HG03159 (cell line): ENCODE data around the gene HMGCL.
A peak's percentile ranks its signal among the peaks of the same experiment; 100 is the strongest.
"Not testable (repeated sequence)": the region's sequence is repeated elsewhere in the genome, so short reads cannot be mapped to it uniquely, and the experiment has no call there.

Experiments
- ATAC-seq: cut with Tn5 transposase; IDR thresholded peaks from one replicate; pipeline ENCODE4 v1.9.1; 2021; ENCODE audit warnings: mild to moderate bottlenecking, moderate library complexity; ENCODE audit not compliant: unreplicated experiment

Gene HMGCL

GRCh38 chr1:23827717-23828116 is 2.5 kb upstream of the HMGCL start:
- ATAC-seq, result no peak

DNA sequence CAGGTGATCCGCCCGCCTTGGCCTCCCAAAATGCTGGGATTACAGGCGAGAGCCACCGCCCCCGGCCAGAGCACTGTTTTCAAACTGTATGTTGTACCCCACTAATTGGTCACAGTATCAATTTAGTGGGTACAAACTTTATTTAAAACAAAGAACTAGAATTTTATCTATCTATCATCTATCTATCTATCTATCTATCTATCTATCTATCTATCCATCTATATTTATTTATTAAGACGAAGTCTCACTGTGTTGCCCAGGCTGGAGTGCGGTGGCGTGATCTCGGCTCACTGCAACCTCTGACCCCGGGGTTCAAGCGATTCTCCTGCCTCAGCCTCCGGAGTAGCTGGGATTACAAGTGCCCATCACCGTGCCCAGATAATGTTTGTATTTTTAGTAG is 1.4 kb upstream of the HMGCL start:
- ATAC-seq, result not testable (repeated sequence)

- ATAC-seq, result no peak
Observed at GRCh38 chr1:23825762-23826522, 713 bp upstream of the HMGCL start.

GRCh38 chr1:23824711-23825075 is 536 bp downstream of the HMGCL start:
- ATAC-seq, result no peak

DNA sequence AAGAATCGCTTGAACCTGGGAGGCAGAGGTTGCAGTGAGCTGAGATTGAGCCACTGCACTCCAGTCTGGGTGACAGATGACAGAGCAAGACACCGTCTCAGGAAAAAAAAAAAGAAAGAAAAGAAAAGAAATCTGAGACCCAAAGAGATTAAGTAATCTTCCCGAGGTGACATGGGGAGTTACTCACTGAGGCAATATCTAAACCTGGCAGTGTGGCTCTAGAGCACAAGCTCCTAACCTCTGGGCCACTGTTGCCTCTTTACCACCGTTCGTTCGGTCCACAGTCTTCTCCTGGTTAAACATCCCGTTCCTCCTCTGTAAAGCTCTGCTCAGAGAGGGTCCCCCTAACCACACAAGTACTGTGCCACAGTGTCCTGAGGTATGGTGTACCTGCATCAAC is 1.5 kb downstream of the HMGCL start:
- ATAC-seq, result no peak

GRCh38 chr1:23817633-23818032 is 7.6 kb downstream of the HMGCL start:
- ATAC-seq, result no peak

- no peak for ATAC-seq
Observed at GRCh38 chr1:23816906-23817305, 8.3 kb downstream of the HMGCL start.

DNA sequence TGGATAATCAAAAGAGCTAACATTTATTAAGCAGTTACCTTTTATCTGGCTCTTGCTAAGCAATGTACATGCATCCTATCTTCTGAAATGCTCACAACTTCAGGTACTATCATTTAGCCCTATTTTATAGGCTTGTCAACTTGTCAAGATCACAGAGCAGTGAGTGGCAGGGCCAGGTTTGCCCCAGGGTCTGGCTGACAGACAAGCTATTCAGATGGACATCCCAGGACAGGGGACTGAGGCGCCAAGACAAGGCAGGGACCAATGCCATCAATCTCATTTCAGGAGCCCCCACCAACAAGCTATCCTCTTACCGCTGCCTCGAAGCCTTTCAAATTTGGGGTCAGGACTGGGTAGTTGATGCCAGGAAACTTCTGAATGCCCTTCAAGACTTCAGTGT is 8.9 kb downstream of the HMGCL start:
- no peak for ATAC-seq

- no peak for ATAC-seq
Observed at GRCh38 chr1:23814016-23814415, 11.2 kb downstream of the HMGCL start.

- no peak for ATAC-seq
Observed at GRCh38 chr1:23810818-23811540, 14.2 kb downstream of the HMGCL start.

DNA sequence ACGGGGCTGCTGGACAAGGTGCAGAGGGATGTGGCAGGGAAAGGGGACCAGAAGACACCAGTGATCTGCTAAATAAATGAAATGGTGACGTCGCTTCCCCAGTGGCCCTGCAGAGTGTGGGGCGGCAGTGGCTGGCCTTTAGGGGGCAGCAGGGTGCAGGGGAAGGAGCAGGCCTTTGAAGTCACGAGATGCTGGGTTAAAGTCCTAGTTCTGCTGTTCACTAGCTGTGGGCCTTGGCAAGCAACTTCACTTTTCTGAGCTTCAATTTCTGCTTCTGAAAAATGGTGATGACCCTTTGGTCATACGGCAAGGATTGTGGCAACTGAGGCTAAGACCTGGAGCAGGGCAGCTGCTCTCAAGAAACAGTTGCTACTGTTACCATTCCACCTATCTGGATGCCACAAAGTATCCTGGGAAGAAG is 15.5 kb downstream of the HMGCL start:
- ATAC-seq, result no peak

GRCh38 chr1:23807453-23807852 is 17.8 kb downstream of the HMGCL start:
- no peak for ATAC-seq

DNA sequence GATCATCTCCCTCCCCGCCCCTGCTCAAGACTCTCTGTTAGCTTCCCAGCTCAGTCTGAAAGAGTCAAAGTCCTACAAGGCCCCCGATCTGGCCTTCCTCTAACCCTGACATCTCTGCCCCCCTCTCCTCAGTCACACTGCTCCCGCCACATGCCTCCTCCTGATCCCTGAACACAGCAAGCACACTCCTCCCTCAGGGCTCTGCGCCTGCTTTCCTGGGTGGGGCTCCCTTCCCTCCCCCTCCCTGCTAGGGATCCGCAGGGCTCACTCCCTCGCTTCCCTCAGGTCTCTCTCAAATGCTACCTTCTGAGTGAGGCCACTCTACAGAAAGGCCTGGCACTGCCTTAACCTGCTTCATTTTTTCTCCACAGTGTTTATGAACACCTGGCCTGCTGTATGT is 18.9 kb downstream of the HMGCL start:
- no peak for ATAC-seq

- ATAC-seq, result no peak
Observed at GRCh38 chr1:23805025-23805424, 20.2 kb downstream of the HMGCL start.

GRCh38 chr1:23804183-23804835 is 20.9 kb downstream of the HMGCL start:
- ATAC-seq, result no peak

DNA sequence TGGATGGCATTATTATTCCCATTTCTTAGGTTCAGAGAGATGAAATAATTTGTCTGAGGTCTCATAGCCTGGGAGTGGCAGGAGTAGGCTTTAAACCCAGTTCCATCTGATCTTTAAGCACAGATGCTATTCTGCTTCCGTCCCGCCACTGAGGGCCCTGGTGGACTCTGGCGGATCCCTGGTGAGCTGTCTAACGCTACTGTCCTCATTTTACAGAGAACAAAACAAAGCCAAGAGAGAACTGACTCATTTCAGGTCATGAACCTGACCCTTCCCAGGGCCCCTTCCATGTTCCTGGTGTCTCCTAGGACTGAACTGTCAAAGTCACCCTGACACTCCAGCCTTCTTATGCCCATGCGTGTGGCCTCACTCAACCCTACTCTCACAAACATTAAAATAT is 21.6 kb downstream of the HMGCL start:
- no peak for ATAC-seq

GRCh38 chr1:23802809-23803342 is 22.4 kb downstream of the HMGCL start:
- not testable (repeated sequence) for ATAC-seq

- no peak for ATAC-seq
Observed at GRCh38 chr1:23801876-23802275, 23.4 kb downstream of the HMGCL start.

DNA sequence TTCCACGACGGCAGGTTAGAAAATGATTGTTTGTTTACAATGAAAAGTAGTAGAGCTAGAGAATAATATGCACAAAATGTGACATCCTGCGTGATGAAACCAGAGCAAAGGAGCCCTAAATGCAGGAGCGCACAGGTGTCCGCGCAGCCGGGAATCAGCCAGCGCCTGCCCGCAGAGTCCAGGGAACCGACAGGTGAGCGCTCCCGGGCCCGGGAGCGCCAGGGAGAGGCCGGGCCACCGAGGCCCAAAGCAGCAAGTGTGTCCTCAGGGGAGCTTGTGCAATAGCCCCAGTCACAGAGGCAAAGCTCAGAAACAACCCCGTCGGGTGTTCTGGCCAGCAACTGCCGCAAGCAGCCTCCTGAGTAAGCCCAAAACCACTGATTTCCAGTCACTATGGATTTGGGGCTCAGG is 23.9 kb downstream of the HMGCL start:
- no peak for ATAC-seq

- peak; percentile 78 for ATAC-seq
Observed at GRCh38 chr1:23800400-23801337, 24.6 kb downstream of the HMGCL start, which contains the start of gene GALE. TSS of gene GALE (minus strand) at chr1:23800754. CDS start at chr1:23799007, 1,747 bp downstream.
